H1 (cell line): ENCODE measurements around the gene AIG1. TPM values are rescaled to one million over a fixed set of nuclear protein-coding genes. Genes with fewer than 3 reads are reported as not detected.

ENCODE experiments used
- CTCF ChIA-PET: fragments of 300-600 bp; sonication (Branson Sonifier 250); formaldehyde crosslinking; loops from one replicate; lab custom pipeline; 2021; ENCODE audit not compliant: partially characterized antibody; lab: Charles Lee
- POLR2A ChIA-PET: fragments of 300-600 bp; sonication (Branson Sonifier 250); formaldehyde crosslinking; loops from one replicate; lab custom pipeline; 2021; ENCODE audit warnings: inconsistent platforms; ENCODE audit not compliant: partially characterized antibody; lab: Charles Lee
- DNase-seq, 2 experiments: peaks; one replicate each; pipeline versions ENCODE4 v3.0.0 to v3.0.0-alpha.2; 2010 to 2022; ENCODE audit warnings: low spot score in 2 of 2, low read depth in 1 of 2, mixed read lengths in 1 of 2
- FAIRE-seq: peaks from 2 replicates; lab custom pipeline; 2011; peaks lifted over from hg19 to GRCh38; lab: Jason Lieb, UNC
- H2AFZ ChIP-seq: 2 replicates; pipeline ENCODE4 v1.8.1; 2012; ENCODE audit warnings: low read length, inconsistent platforms
- H2AK5ac ChIP-seq: 2 replicates; pipeline ENCODE4 v1.6.1; 2013; ENCODE audit warnings: low read depth, low read length
- H2BK120ac ChIP-seq: replicated peaks from 2 replicates; pipeline ENCODE3; 2013; ENCODE audit warnings: low read depth, low read length, inconsistent platforms
- H2BK12ac ChIP-seq: 2 replicates; pipeline ENCODE4 v1.6.1; 2013; ENCODE audit warnings: low read depth, low read length
- H2BK15ac ChIP-seq: 2 replicates; pipeline ENCODE4 v1.6.1; 2013; ENCODE audit warnings: low read length
- H2BK20ac ChIP-seq: 2 replicates; pipeline ENCODE4 v1.6.1; 2013; ENCODE audit warnings: low read length
- H2BK5ac ChIP-seq: 2 replicates; pipeline ENCODE4 v1.6.1; 2013; ENCODE audit warnings: low read depth, low read length
- H3K14ac ChIP-seq: 2 replicates; pipeline ENCODE4 v1.6.1; 2013; ENCODE audit warnings: inconsistent platforms; ENCODE audit not compliant: insufficient read length
- H3K18ac ChIP-seq: 2 replicates; pipeline ENCODE4 v1.6.1; 2013; ENCODE audit warnings: low read length; ENCODE audit errors: extremely low read depth
- H3K23ac ChIP-seq: 2 replicates; pipeline ENCODE4 v1.6.1; 2013; ENCODE audit warnings: inconsistent platforms; ENCODE audit not compliant: insufficient read length
- H3K23me2 ChIP-seq: 2 replicates; pipeline ENCODE4 v1.6.1; 2013; ENCODE audit warnings: low read depth, low read length
- H3K27ac ChIP-seq: 2 replicates; pipeline ENCODE4 v1.6.1; 2011; ENCODE audit warnings: low read depth, low read length, inconsistent platforms
- H3K27me3 ChIP-seq, 4 experiments: replicated peaks in 1 of 4; 1 replicate in 1 of 4; 2 replicates in 3 of 4; pipeline versions ENCODE4 v1.6.1 to v1.8.1; 2011 to 2013; ENCODE audit warnings: low read length in 3 of 4, mild to moderate bottlenecking in 3 of 4, inconsistent platforms in 2 of 4, mixed read lengths in 2 of 4, moderate library complexity in 1 of 4; ENCODE audit not compliant: control insufficient read depth in 3 of 4, insufficient read depth in 3 of 4; ENCODE audit errors: extremely low read depth in 1 of 4
- H3K36me3 ChIP-seq, 4 experiments: 2 replicates each; pipeline versions ENCODE4 v1.6.1 to v1.8.1; 2011 to 2013; ENCODE audit warnings: mild to moderate bottlenecking in 4 of 4, low read length in 3 of 4, moderate library complexity in 2 of 4, control low read depth in 1 of 4, inconsistent platforms in 1 of 4; ENCODE audit not compliant: insufficient read depth in 4 of 4, control insufficient read depth in 2 of 4
- H3K4ac ChIP-seq: replicated peaks from 2 replicates; pipeline ENCODE3; 2013; ENCODE audit warnings: low read length, low read depth, mixed read lengths, inconsistent platforms; ENCODE audit not compliant: insufficient read length
- H3K4me1 ChIP-seq, 4 experiments: replicated peaks in 1 of 4; 1 replicate in 1 of 4; 2 replicates in 3 of 4; pipeline versions ENCODE4 v1.6.1 to v1.8.1; 2011 to 2013; ENCODE audit warnings: low read length in 3 of 4, inconsistent platforms in 2 of 4, mixed read lengths in 1 of 4; ENCODE audit not compliant: insufficient read depth in 4 of 4, control insufficient read depth in 3 of 4
- H3K4me2 ChIP-seq, 2 experiments: 2 replicates each; pipeline versions ENCODE4 v1.6.1 to v1.8.1; 2011 to 2013; ENCODE audit warnings: low read depth in 2 of 2, low read length in 2 of 2, control low read depth in 1 of 2, inconsistent platforms in 1 of 2, mild to moderate bottlenecking in 1 of 2; ENCODE audit not compliant: insufficient read depth in 1 of 2
- H3K4me3 ChIP-seq, 4 experiments: fragments of 200-600, 300-600 bp in 1 of 4; sonication (generic), shearing (Covaris generic), sonication (Bioruptor Twin) in 1 of 4; 2 replicates each; pipeline versions ENCODE4 v1.5.1 to v1.8.1; 2011 to 2016; ENCODE audit warnings: low read length in 4 of 4, low read depth in 3 of 4, control low read depth in 2 of 4, inconsistent platforms in 2 of 4, mild to moderate bottlenecking in 2 of 4, mixed read lengths in 1 of 4, moderate library complexity in 1 of 4; ENCODE audit not compliant: insufficient read depth in 2 of 4; ENCODE audit errors: extremely low read depth in 1 of 4
- H3K56ac ChIP-seq: replicated peaks from 2 replicates; pipeline ENCODE3; 2013; ENCODE audit warnings: low read depth, mild to moderate bottlenecking, mixed read lengths, low read length, inconsistent platforms; ENCODE audit not compliant: insufficient read length
- H3K79me1 ChIP-seq: 2 replicates; pipeline ENCODE4 v1.6.1; 2013; ENCODE audit warnings: low read depth, low read length, control low read depth
- H3K79me2 ChIP-seq, 2 experiments: 2 replicates each; pipeline versions ENCODE4 v1.6.1 to v1.8.1; 2012 to 2013; ENCODE audit warnings: low read length in 2 of 2, mild to moderate bottlenecking in 2 of 2, inconsistent platforms in 1 of 2; ENCODE audit not compliant: insufficient read depth in 2 of 2, control insufficient read depth in 1 of 2
- H3K9ac ChIP-seq, 4 experiments: replicated peaks in 1 of 4; 1 replicate in 1 of 4; 2 replicates in 3 of 4; pipeline versions ENCODE4 v1.6.1 to v1.8.1; 2011 to 2013; ENCODE audit warnings: low read depth in 3 of 4, low read length in 3 of 4, control low read depth in 2 of 4, mild to moderate bottlenecking in 2 of 4, moderate library complexity in 2 of 4, inconsistent platforms in 1 of 4; ENCODE audit errors: extremely low read depth in 1 of 4
- H3K9me3 ChIP-seq, 2 experiments: 2 replicates each; pipeline versions ENCODE4 v1.6.1 to v1.8.1; 2012 to 2013; ENCODE audit warnings: mild to moderate bottlenecking in 2 of 2, moderate library complexity in 2 of 2, control low read depth in 1 of 2, inconsistent platforms in 1 of 2, low read depth in 1 of 2, low read length in 1 of 2, mixed read lengths in 1 of 2; ENCODE audit not compliant: insufficient read depth in 2 of 2
- H4K20me1 ChIP-seq, 2 experiments: replicated peaks in 1 of 2; 2 replicates each; pipeline versions ENCODE3 to v1.8.1; 2011 to 2013; ENCODE audit warnings: inconsistent platforms in 2 of 2, low read length in 2 of 2, mild to moderate bottlenecking in 1 of 2; ENCODE audit not compliant: insufficient read depth in 2 of 2, control insufficient read depth in 1 of 2
- H4K5ac ChIP-seq: 2 replicates; pipeline ENCODE4 v1.6.1; 2013; ENCODE audit warnings: low read length, low read depth, mixed read lengths, inconsistent platforms; ENCODE audit not compliant: insufficient read length
- H4K8ac ChIP-seq: 2 replicates; pipeline ENCODE4 v1.8.0; 2013; ENCODE audit warnings: mild to moderate bottlenecking, moderate library complexity, low read length, inconsistent platforms; ENCODE audit not compliant: insufficient read depth; ENCODE audit errors: extremely low read depth
- H4K91ac ChIP-seq: replicated peaks from 2 replicates; pipeline ENCODE3; 2013; ENCODE audit warnings: low read length, mixed read lengths, inconsistent platforms; ENCODE audit not compliant: insufficient read length
- BRCA1 ChIP-seq: IDR thresholded peaks from 2 replicates; pipeline ENCODE4 v1.6.1; 2012; ENCODE audit warnings: low read depth, low read length, improper control_type of control experiment
- CBX8 ChIP-seq: fragments of 300-800, 300-1000 bp; sonication (generic); IDR thresholded peaks from 2 replicates; pipeline ENCODE4 v1.7.1; 2016; ENCODE audit warnings: low read depth, low read length, borderline replicate concordance
- CTBP2 ChIP-seq: IDR thresholded peaks from 2 replicates; pipeline ENCODE4 v1.7.0; 2011; ENCODE audit warnings: borderline replicate concordance, mild to moderate bottlenecking, moderate library complexity, mixed read lengths, low read length; ENCODE audit not compliant: insufficient read depth, insufficient read length
- GABPA ChIP-seq: IDR thresholded peaks from 2 replicates; pipeline ENCODE4 v1.6.1; 2011; ENCODE audit warnings: mild to moderate bottlenecking, low read length, moderate library complexity, borderline replicate concordance; ENCODE audit not compliant: insufficient read depth
- KDM1A ChIP-seq: fragments of 200-600, 300-600 bp; sonication (generic); IDR thresholded peaks from 2 replicates; pipeline ENCODE4 v1.7.1; 2016; ENCODE audit warnings: mild to moderate bottlenecking, low read length, borderline replicate concordance
- NANOG ChIP-seq: IDR thresholded peaks from 2 replicates; pipeline ENCODE4 v1.6.1; 2011; ENCODE audit warnings: low read length, low read depth, mild to moderate bottlenecking, inconsistent platforms; ENCODE audit not compliant: insufficient read depth, poor library complexity, severe bottlenecking
- POU5F1 ChIP-seq: IDR thresholded peaks from 2 replicates; pipeline ENCODE4 v1.6.1; 2011; ENCODE audit warnings: low read depth, mild to moderate bottlenecking, low read length, moderate library complexity
- RAD21 ChIP-seq, 2 experiments: IDR thresholded peaks in 1 of 2; conservative IDR thresholded peaks in 1 of 2; 2 replicates each; pipeline ENCODE4 v1.6.1; 2011; ENCODE audit warnings: low read depth in 2 of 2, low read length in 2 of 2, improper control_type of control experiment in 1 of 2, inconsistent platforms in 1 of 2, mild to moderate bottlenecking in 1 of 2, moderate library complexity in 1 of 2
- RBBP5 ChIP-seq: IDR thresholded peaks from 2 replicates; pipeline ENCODE4 v1.7.1; 2012; ENCODE audit warnings: low read depth, mild to moderate bottlenecking, inconsistent platforms, low read length, moderate library complexity, borderline replicate concordance
- RNF2 ChIP-seq: fragments of 200-900, 300-1000 bp; sonication (generic); IDR thresholded peaks from 2 replicates; pipeline ENCODE4 v1.7.1; 2016; ENCODE audit warnings: borderline replicate concordance, low read depth, mild to moderate bottlenecking, antibody characterized with exemption, low read length; ENCODE audit not compliant: poor library complexity, severe bottlenecking; ENCODE audit errors: missing control alignments
- SAP30 ChIP-seq: fragments of 300-600 bp; sonication (generic); IDR thresholded peaks from 2 replicates; pipeline ENCODE4 v1.7.1; 2012; ENCODE audit warnings: low read length, moderate library complexity, mild to moderate bottlenecking, inconsistent platforms; ENCODE audit not compliant: insufficient read depth, insufficient replicate concordance
- SP2 ChIP-seq: IDR thresholded peaks from 2 replicates; pipeline ENCODE4 v1.6.1; 2012; ENCODE audit warnings: mild to moderate bottlenecking, low read length, inconsistent platforms
- WGBS, 2 experiments: shearing (Covaris generic) in 1 of 2; methylation state at CpG; one replicate each; pipeline versions ENCODE4 v1.1.6 to v1.1.7; 2013 to 2015; ENCODE audit warnings: low lambda C conversion rate in 2 of 2, mixed read lengths in 2 of 2, inconsistent platforms in 1 of 2, low coverage in 1 of 2, missing lambda C conversion rate in 1 of 2; ENCODE audit not compliant: insufficient replicate concordance in 2 of 2, insufficient coverage in 1 of 2, insufficient read length in 1 of 2; ENCODE audit errors: extremely low coverage in 1 of 2, missing lambda C conversion rate in 1 of 2; 5-methylcytosine and 5-hydroxymethylcytosine counted together
- polyA plus RNA-seq, 7 experiments: library from polyadenylated mRNA; depleted of rRNA in 3 of 7; stranded (reverse) in 5 of 7; unstranded in 2 of 7; fragments of >200 nt in 5 of 7; fragments of 200-250 nt in 2 of 7; gene quantifications; 1 replicate in 5 of 7; 2 replicates in 1 of 7; 4 replicates in 1 of 7; pipeline versions ENCODE4 v1.2.1 to v1.2.3, GENCODE V29; 2011 to 2013; ENCODE audit warnings: missing spikeins in 2 of 7, mixed read lengths in 2 of 7
- total RNA-seq: library from RNA; stranded (reverse); fragmentation: NEBNext Ultra II Directional; extraction: Animal tissue kit (Norgen Biotek cat#: 25700); gene quantifications from 2 replicates; pipeline ENCODE4 v1.2.1, GENCODE V29; 2021
- TF ChIP-seq, protein P1 (sequence below): IDR thresholded peaks from 2 replicates; pipeline ENCODE4 v1.6.1; 2012; ENCODE audit warnings: inconsistent platforms

AIG1 gene
- total and polyA plus RNA-seq, 2 of the 8 experiments (the other 6 are each of a cell fraction or from before 2014, with no cell fraction given), result 56.6 to 58.4 TPM

- Histone ChIP-seq H4K5ac (no peak overlapping the region), H4K8ac (no peak overlapping the region), H3K18ac (no peak overlapping the region), H2BK120ac (no peak overlapping the region), H2BK5ac (no peak overlapping the region), H3K4me3 (no peak overlapping the region), H4K20me1 (no peaks in the 10 kb centered on the region), H2AFZ (peak overlapping the region; percentile 76; the same call in 1 of the 2 replicates), H3K27me3 (no peaks in the 10 kb centered on the region), H3K36me3 (no peaks in the 10 kb centered on the region), H3K9ac (no peak overlapping the region), H3K4me1 (no peaks in the 10 kb centered on the region), H3K9me3 (no peaks in the 10 kb centered on the region), H2AK5ac (no peak overlapping the region), H3K79me1 (no peaks in the 10 kb centered on the region), H3K27ac (no peak overlapping the region), H3K23ac (no peak overlapping the region), H3K14ac (no peak overlapping the region), H3K23me2 (no peaks in the 10 kb centered on the region), H3K4me2 (no peak overlapping the region), H3K56ac (no peak overlapping the region), H2BK12ac (no peak overlapping the region), H4K91ac (no peak overlapping the region), H3K79me2 (no peaks in the 10 kb centered on the region), H3K4ac (no peak overlapping the region), H2BK20ac (no peak overlapping the region), H2BK15ac (no peak overlapping the region)
- 87% methylated on average over 5 of the region's 5 CpGs; no CpG with 5 or more reads in 1 of the 2 experiments for WGBS, 2 experiments
- ChIA-PET CTCF (interaction anchor here (0.6 to 1.7 kb wide), 2 partner anchors 76 to 327 kb away, joined by 3 to 4 read pairs; no protein-coding TSS in a partner anchor), POLR2A (no interaction called here)
- FAIRE-seq (no peak), DNase-seq (no peak)
- TF ChIP-seq RBBP5 (no peak), POU5F1 (no peak), SP2 (no peak), RNF2 (no peak), BRCA1 (no peak), NANOG (no peak), CTBP2 (no peak), RAD21 (IDR thresholded peaks at IDR 0.05 in 1 of 2, conservative IDR thresholded peaks at IDR 0.05 in 1 of 2; ENCODE audit: low read depth in 2 of 2, low read length in 2 of 2) (no peak), KDM1A (no peak), GABPA (no peak), SAP30 (no peak), CBX8 (no peak)
- TF ChIP-seq, protein P1, sequence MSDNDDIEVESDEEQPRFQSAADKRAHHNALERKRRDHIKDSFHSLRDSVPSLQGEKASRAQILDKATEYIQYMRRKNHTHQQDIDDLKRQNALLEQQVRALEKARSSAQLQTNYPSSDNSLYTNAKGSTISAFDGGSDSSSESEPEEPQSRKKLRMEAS, result no peak
Measured at GRCh38 chr6:143018955-143019354, 41.7 kb upstream of the AIG1 start.
